GM23338 (cell line): Measurements from ENCODE around the gene ACTBL2. TPM values are rescaled to one million over a fixed set of nuclear protein-coding genes. Genes with fewer than 3 reads are reported as not detected.

ENCODE experiments used
- ATAC-seq: fragments of 200-7000 bp; cut with Tn5 transposase; 3 replicates; pipeline ENCODE4 v1.9.1; 2020
- DNase-seq: peaks from one replicate; pipeline ENCODE4 v3.0.0-alpha.2; 2015; ENCODE audit warnings: low spot score
- H2AFZ ChIP-seq: fragments of 200-600 bp; sonication (generic); 2 replicates; pipeline ENCODE4 v1.8.0; 2016; ENCODE audit warnings: antibody characterized with exemption, mild to moderate bottlenecking, moderate library complexity
- H3F3A ChIP-seq: fragments of 200-600 bp; sonication (generic); replicated peaks from 2 replicates; pipeline ENCODE4 v1.8.0; 2017; ENCODE audit warnings: antibody characterized with exemption, mixed run types, low read depth
- H3K27ac ChIP-seq: fragments of 200-600 bp; sonication (generic); 2 replicates; pipeline ENCODE4 v1.6.1; 2016; ENCODE audit warnings: low read depth
- H3K27me3 ChIP-seq: fragments of 200-600 bp; sonication (generic); 2 replicates; pipeline ENCODE4 v1.8.0; 2016; ENCODE audit warnings: mild to moderate bottlenecking, mixed run types, moderate library complexity; ENCODE audit not compliant: insufficient read depth
- H3K36me3 ChIP-seq: fragments of 200-600 bp; sonication (generic); 2 replicates; pipeline ENCODE4 v1.8.0; 2016; ENCODE audit warnings: mild to moderate bottlenecking; ENCODE audit not compliant: insufficient read depth
- H3K4me1 ChIP-seq: fragments of 200-600 bp; sonication (generic); 2 replicates; pipeline ENCODE4 v1.8.0; 2016; ENCODE audit warnings: mild to moderate bottlenecking, moderate library complexity; ENCODE audit not compliant: insufficient read depth
- H3K4me2 ChIP-seq: fragments of 200-600 bp; sonication (generic); 2 replicates; pipeline ENCODE4 v1.7.1; 2017; ENCODE audit warnings: mixed run types
- H3K4me3 ChIP-seq: fragments of 200-600 bp; sonication (generic); 2 replicates; pipeline ENCODE4 v1.6.1; 2016; ENCODE audit warnings: mixed run types
- H3K79me2 ChIP-seq: fragments of 200-600 bp; sonication (generic); replicated peaks from 2 replicates; pipeline ENCODE4 v1.8.0; 2017; ENCODE audit warnings: mild to moderate bottlenecking; ENCODE audit not compliant: insufficient read depth
- H3K9me2 ChIP-seq: fragments of 200-600 bp; sonication (generic); 2 replicates; pipeline ENCODE4 v1.8.0; 2017; ENCODE audit not compliant: insufficient read depth
- H4K20me1 ChIP-seq: fragments of 200-600 bp; sonication (generic); replicated peaks from 2 replicates; pipeline ENCODE4 v1.8.0; 2017; ENCODE audit warnings: mild to moderate bottlenecking; ENCODE audit not compliant: insufficient read depth
- H3K27ac Mint-ChIP-seq: 2 replicates; pipeline ENCODE4 v1.8.0; 2020; ENCODE audit warnings: inconsistent platforms, mild to moderate bottlenecking, moderate library complexity, mixed read lengths
- H3K27me3 Mint-ChIP-seq: 3 replicates; pipeline ENCODE4 v1.8.0; 2022; ENCODE audit warnings: low read depth, mild to moderate bottlenecking, moderate library complexity, mixed read lengths, inconsistent platforms; ENCODE audit not compliant: insufficient read depth, poor library complexity
- H3K36me3 Mint-ChIP-seq: 3 replicates; pipeline ENCODE4 v1.8.0; 2021; ENCODE audit warnings: low read depth, mild to moderate bottlenecking, inconsistent platforms, moderate library complexity, mixed read lengths
- H3K4me1 Mint-ChIP-seq: 3 replicates; pipeline ENCODE4 v1.8.0; 2020; ENCODE audit warnings: mild to moderate bottlenecking, inconsistent platforms, mixed read lengths
- H3K4me3 Mint-ChIP-seq: 3 replicates; pipeline ENCODE4 v1.8.0; 2021; ENCODE audit warnings: moderate library complexity, mild to moderate bottlenecking, inconsistent platforms, mixed read lengths
- H3K9me3 Mint-ChIP-seq: 3 replicates; pipeline ENCODE4 v1.8.0; 2020; ENCODE audit warnings: moderate library complexity, mild to moderate bottlenecking, inconsistent platforms, mixed read lengths
- CREB1 ChIP-seq: fragments of 250-450 bp; sonication (Bioruptor Pico); IDR thresholded peaks from 2 replicates; pipeline ENCODE4 v1.5.0; 2020; ENCODE audit warnings: low read depth, mild to moderate bottlenecking, moderate library complexity
- ETS1 ChIP-seq: IDR thresholded peaks from 2 replicates; pipeline ENCODE4 v1.6.1; 2016; ENCODE audit warnings: antibody characterized with exemption
- EZH2 ChIP-seq: fragments of 200-600 bp; sonication (generic); IDR thresholded peaks from one replicate; pipeline ENCODE4 v1.8.0; 2017; ENCODE audit warnings: antibody characterized with exemption, mild to moderate bottlenecking, low read depth; ENCODE audit not compliant: unreplicated experiment
- EZH2phosphoT487 ChIP-seq: fragments of 200-600 bp; sonication (generic); IDR thresholded peaks from one replicate; pipeline ENCODE4 v1.8.1; 2018; ENCODE audit warnings: antibody characterized with exemption; ENCODE audit not compliant: unreplicated experiment
- JUNB ChIP-seq: IDR thresholded peaks from one replicate; pipeline ENCODE4 v1.6.1; 2016; ENCODE audit warnings: antibody characterized with exemption; ENCODE audit not compliant: unreplicated experiment
- POLR2AphosphoS5 ChIP-seq: IDR thresholded peaks from 2 replicates; pipeline ENCODE4 v1.6.1; 2016; ENCODE audit warnings: antibody characterized with exemption, low read depth
- REST ChIP-seq: IDR thresholded peaks from one replicate; pipeline ENCODE4 v1.6.1; 2018; ENCODE audit warnings: antibody characterized with exemption; ENCODE audit not compliant: unreplicated experiment
- STAT1 ChIP-seq: IDR thresholded peaks from one replicate; pipeline ENCODE4 v1.6.1; 2016; ENCODE audit warnings: antibody characterized with exemption; ENCODE audit not compliant: unreplicated experiment
- ZNF331 ChIP-seq: fragments of 250-450 bp; sonication (Bioruptor Pico); IDR thresholded peaks from 2 replicates; pipeline ENCODE4 v1.5.0; 2020; ENCODE audit warnings: low read depth, mild to moderate bottlenecking, moderate library complexity
- polyA plus RNA-seq: library from polyadenylated mRNA; unstranded; fragments of >200 nt; fragmentation: Nextera tagmentation; extraction: Ambion mirVana; gene quantifications from 2 replicates; pipeline ENCODE4 v1.2.1, GENCODE V29; 2016
- total RNA-seq: library from RNA; depleted of rRNA; stranded (reverse); fragments of >200 nt; shearing (Covaris generic); gene quantifications from 2 replicates; pipeline ENCODE4 v1.2.3, GENCODE V29; 2014
- TF ChIP-seq, protein P1 (sequence below), 2 experiments: fragments of 200-600 bp in 1 of 2; sonication (generic) in 1 of 2; conservative IDR thresholded peaks; 2 replicates each; pipeline versions ENCODE4 v1.5.1 to v1.6.1; 2016 to 2017; ENCODE audit warnings: antibody characterized with exemption in 2 of 2, low read depth in 2 of 2, mild to moderate bottlenecking in 2 of 2, moderate library complexity in 1 of 2

Gene ACTBL2
- total and polyA plus RNA-seq, 2 experiments from 2014 or later = not detected

- TF ChIP-seq ETS1 (no peak), EZH2phosphoT487 (no peak), POLR2AphosphoS5 (no peak), STAT1 (no peak), EZH2 (no peak), JUNB (no peak), REST (no peak)
- TF ChIP-seq, protein P1, sequence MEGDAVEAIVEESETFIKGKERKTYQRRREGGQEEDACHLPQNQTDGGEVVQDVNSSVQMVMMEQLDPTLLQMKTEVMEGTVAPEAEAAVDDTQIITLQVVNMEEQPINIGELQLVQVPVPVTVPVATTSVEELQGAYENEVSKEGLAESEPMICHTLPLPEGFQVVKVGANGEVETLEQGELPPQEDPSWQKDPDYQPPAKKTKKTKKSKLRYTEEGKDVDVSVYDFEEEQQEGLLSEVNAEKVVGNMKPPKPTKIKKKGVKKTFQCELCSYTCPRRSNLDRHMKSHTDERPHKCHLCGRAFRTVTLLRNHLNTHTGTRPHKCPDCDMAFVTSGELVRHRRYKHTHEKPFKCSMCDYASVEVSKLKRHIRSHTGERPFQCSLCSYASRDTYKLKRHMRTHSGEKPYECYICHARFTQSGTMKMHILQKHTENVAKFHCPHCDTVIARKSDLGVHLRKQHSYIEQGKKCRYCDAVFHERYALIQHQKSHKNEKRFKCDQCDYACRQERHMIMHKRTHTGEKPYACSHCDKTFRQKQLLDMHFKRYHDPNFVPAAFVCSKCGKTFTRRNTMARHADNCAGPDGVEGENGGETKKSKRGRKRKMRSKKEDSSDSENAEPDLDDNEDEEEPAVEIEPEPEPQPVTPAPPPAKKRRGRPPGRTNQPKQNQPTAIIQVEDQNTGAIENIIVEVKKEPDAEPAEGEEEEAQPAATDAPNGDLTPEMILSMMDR (conservative IDR thresholded peaks at IDR 0.05; ENCODE audit: low read depth in 2 of 2) = no peak
These were observed 47.3 kb upstream of the ACTBL2 start (continued) for GRCh38 chr5:57529864-57530263.

DNA sequence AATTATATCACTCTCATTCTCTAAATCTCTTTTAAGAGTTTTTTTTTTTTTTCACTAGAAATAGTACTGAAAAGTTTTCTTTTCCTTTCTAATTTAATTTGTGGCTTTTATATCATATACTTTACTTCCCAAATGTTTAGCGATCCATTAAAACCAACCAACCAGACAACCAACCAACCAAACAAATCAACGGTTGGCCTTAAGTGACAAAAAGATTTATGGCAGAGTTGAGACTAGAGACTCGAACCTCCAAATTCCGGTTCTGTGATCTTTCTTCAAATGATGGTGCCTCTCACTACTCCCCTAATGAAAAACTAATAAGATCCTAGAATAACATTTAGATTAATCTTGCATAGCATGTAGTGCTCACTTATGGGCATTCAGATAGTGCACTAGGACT lies 45.3 kb upstream of the ACTBL2 start:
- peaks cover 16% of the 10 kb centered on the region; the same call in 1 of the 2 replicates for H3K4me1 ChIP-seq
- no peak overlapping the region for H3K4me3 Mint-ChIP-seq
- H3K9me3 Mint-ChIP-seq = no peaks in the 10 kb centered on the region
- TF ChIP-seq CREB1 (CRISPR knock-in tag) = no peak
- TF ChIP-seq, protein P1 (conservative IDR thresholded peaks at IDR 0.05; ENCODE audit: low read depth in 2 of 2) = no peak
- no peak for TF ChIP-seq ZNF331
- no peak for TF ChIP-seq ETS1
- no peak for TF ChIP-seq POLR2AphosphoS5

More for the DNA sequence above, 45.3 kb upstream of the ACTBL2 start:
- no peaks in the 10 kb centered on the region for H3K36me3 Mint-ChIP-seq
- no peak overlapping the region for H3K27ac Mint-ChIP-seq
- H3K27me3 ChIP-seq = no peaks in the 10 kb centered on the region
- H4K20me1 ChIP-seq = no peaks in the 10 kb centered on the region
- no peaks in the 10 kb centered on the region for H3F3A ChIP-seq
- H3K4me1 Mint-ChIP-seq = peaks cover 13% of the 10 kb centered on the region; the same call in 2 of the 3 replicates
- no peak overlapping the region for H3K4me2 ChIP-seq
- DNase-seq (no peak), ATAC-seq (no peak)
- H3K27me3 Mint-ChIP-seq = no peaks in the 10 kb centered on the region
- no peak overlapping the region for H3K4me3 ChIP-seq
- no peaks in the 10 kb centered on the region for H3K79me2 ChIP-seq
- H3K27ac ChIP-seq = no peak overlapping the region
- H3K9me2 ChIP-seq = peaks cover 13% of the 10 kb centered on the region
- no peak overlapping the region for H2AFZ ChIP-seq
- H3K36me3 ChIP-seq = no peaks in the 10 kb centered on the region
